Ishikawa (cell line): Measurements from ENCODE around the gene PSMB5.

Experiments used
- NFIC ChIP-seq: IDR thresholded peaks from 2 replicates; pipeline ENCODE4 v1.6.1; 2012
- RAD21 ChIP-seq: IDR thresholded peaks from 2 replicates; pipeline ENCODE4 v1.6.1; 2012; ENCODE audit warnings: low read depth

GRCh38 chr14:23071244-23071920, 36.7 kb upstream of the PSMB5 start:
- TF ChIP-seq NFIC (no peak), RAD21 (no peak)
